OCI-LY7 (cell line): ENCODE results near the gene KCTD3. TPM values are rescaled to one million over a fixed set of nuclear protein-coding genes. Genes with fewer than 3 reads are reported as not detected.

Source experiments
- BruUV-seq: library from RNA; stranded (reverse); fragments of 400-500 nt; replicated peaks from 2 replicates; lab custom pipeline; 2021; lab: Mats Ljungman, UMichigan
- CTCF ChIA-PET: fragments of 300-600 bp; sonication (Branson Sonifier 250); formaldehyde crosslinking; loops from one replicate; lab custom pipeline; 2022; ENCODE audit warnings: antibody characterized with exemption; ENCODE audit not compliant: unreplicated experiment; lab: Charles Lee
- POLR2A ChIA-PET: fragments of 300-600 bp; sonication (Branson Sonifier 250); formaldehyde crosslinking; loops from one replicate; lab custom pipeline; 2022; ENCODE audit warnings: antibody characterized with exemption; lab: Charles Lee
- DNase-seq: peaks from one replicate; pipeline ENCODE4 v3.0.0-alpha.2; 2015; ENCODE audit warnings: low spot score
- H2AFZ ChIP-seq: fragments of 200-600 bp; sonication (generic), shearing (Covaris generic); 2 replicates; pipeline ENCODE4 v1.6.1; 2014; ENCODE audit warnings: mild to moderate bottlenecking, antibody characterized with exemption, low read length, moderate library complexity
- H3K27ac ChIP-seq: fragments of 200-600 bp; sonication (generic); 2 replicates; pipeline ENCODE4 v1.5.1; 2014; ENCODE audit warnings: mixed run types, low read depth, mild to moderate bottlenecking, moderate library complexity, low read length, inconsistent platforms; ENCODE audit not compliant: poor library complexity, severe bottlenecking
- H3K36me3 ChIP-seq: fragments of 200-600 bp; sonication (generic); 2 replicates; pipeline ENCODE4 v1.6.1; 2014; ENCODE audit warnings: mild to moderate bottlenecking, antibody characterized with exemption, low read length, moderate library complexity, mixed read lengths; ENCODE audit not compliant: insufficient read depth
- H3K4me1 ChIP-seq: fragments of 200-600 bp; sonication (generic); 2 replicates; pipeline ENCODE4 v1.5.1; 2014; ENCODE audit warnings: mild to moderate bottlenecking, low read length; ENCODE audit not compliant: insufficient read depth, poor library complexity, severe bottlenecking
- H3K4me2 ChIP-seq: fragments of 200-600 bp; sonication (generic); 2 replicates; pipeline ENCODE4 v1.6.1; 2014; ENCODE audit warnings: mild to moderate bottlenecking, low read length
- H3K4me3 ChIP-seq: fragments of 200-600 bp; sonication (generic); 2 replicates; pipeline ENCODE4 v1.5.1; 2014; ENCODE audit warnings: mild to moderate bottlenecking, low read depth, low read length; ENCODE audit not compliant: poor library complexity, severe bottlenecking
- H3K79me2 ChIP-seq: fragments of 200-600 bp; sonication (generic); 2 replicates; pipeline ENCODE4 v1.6.1; 2016; ENCODE audit warnings: low read depth, mild to moderate bottlenecking, low read length, moderate library complexity, mixed read lengths; ENCODE audit not compliant: insufficient read depth
- H3K9me2 ChIP-seq: fragments of 200-600 bp; sonication (generic); 2 replicates; pipeline ENCODE4 v1.6.1; 2016; ENCODE audit warnings: mild to moderate bottlenecking, low read length, mixed read lengths; ENCODE audit not compliant: insufficient read depth
- H3K9me3 ChIP-seq: fragments of 200-600 bp; sonication (generic); 2 replicates; pipeline ENCODE4 v1.6.1; 2014; ENCODE audit warnings: mild to moderate bottlenecking, mixed run types, low read length, mixed read lengths
- H4K20me1 ChIP-seq: fragments of 200-600 bp; sonication (generic); 2 replicates; pipeline ENCODE4 v1.6.1; 2014; ENCODE audit warnings: mild to moderate bottlenecking, antibody characterized with exemption, low read length, moderate library complexity, mixed read lengths; ENCODE audit not compliant: insufficient read depth
- CTCF ChIP-seq: fragments of 200-600 bp; sonication (generic); conservative IDR thresholded peaks from 2 replicates; pipeline ENCODE4 v1.5.1; 2014; ENCODE audit warnings: mild to moderate bottlenecking, antibody characterized with exemption, low read length, moderate library complexity, mixed read lengths
- EZH2phosphoT487 ChIP-seq: fragments of 200-600 bp; sonication (generic); IDR thresholded peaks from 2 replicates; pipeline ENCODE4 v1.6.1; 2018; ENCODE audit warnings: low read depth, borderline replicate concordance, mild to moderate bottlenecking, mixed run types, antibody characterized with exemption, low read length, moderate library complexity, mixed read lengths
- intact Hi-C: fragments of 100-400 bp; cut with micrococcal nuclease; formaldehyde crosslinking; loops from one replicate; pipeline ENCODE4 v1.10.0; 2022; ENCODE audit not compliant: unreplicated experiment
- total RNA-seq, 2 experiments: library from RNA; depleted of rRNA in 1 of 2; stranded (reverse); fragments of >200 nt in 1 of 2; shearing (Covaris generic) in 1 of 2; gene quantifications; 2 replicates each; pipeline ENCODE4 v1.2.3, GENCODE V29; 2014 to 2022

The KCTD3 gene
- total RNA-seq, 2 experiments from 2014 or later: 0.13 to 3.4 TPM

GRCh38 chr1:215557992-215558626, 9.0 kb upstream of the KCTD3 start:
- Histone ChIP-seq H3K4me1 (no peaks in the 10 kb centered on the region), H4K20me1 (no peaks in the 10 kb centered on the region), H3K36me3 (no peaks in the 10 kb centered on the region), H3K4me2 (no peak overlapping the region), H3K4me3 (no peak overlapping the region), H3K79me2 (no peaks in the 10 kb centered on the region), H3K9me3 (no peaks in the 10 kb centered on the region), H3K9me2 (no peaks in the 10 kb centered on the region), H3K27ac (no peak overlapping the region), H2AFZ (no peak overlapping the region)
- no TSS peak for BruUV-seq
- DNase-seq: no peak
- POLR2A ChIA-PET: interaction anchor here (0.5 to 0.7 kb wide), 3 partner anchors 356 to 1755 kb away, joined by 3 to 4 read pairs (median 3); no protein-coding TSS in a partner anchor
- intact Hi-C loops: no loop called here
- no peak for TF ChIP-seq EZH2phosphoT487
- TF ChIP-seq CTCF: no peak
- CTCF ChIA-PET: no interaction called here

- Histone ChIP-seq H3K9me2 (no peaks in the 10 kb centered on the region), H3K4me2 (no peak overlapping the region; the same call in 1 of the 2 replicates), H3K27ac (no peak overlapping the region), H3K79me2 (no peaks in the 10 kb centered on the region), H3K36me3 (no peaks in the 10 kb centered on the region), H2AFZ (no peak overlapping the region), H3K4me1 (no peaks in the 10 kb centered on the region), H3K4me3 (no peak overlapping the region), H4K20me1 (no peaks in the 10 kb centered on the region), H3K9me3 (no peaks in the 10 kb centered on the region)
- ChIA-PET CTCF (no interaction called here), POLR2A (no interaction called here)
- no TSS peak for BruUV-seq
- intact Hi-C loops: no loop called here
- no peak for DNase-seq
- TF ChIP-seq EZH2phosphoT487: no peak
- TF ChIP-seq CTCF: no peak
Measured at GRCh38 chr1:215567491-215568298, 591 bp downstream of the KCTD3 start.

- H3K4me3 ChIP-seq: no peak overlapping the region
- POLR2A ChIA-PET: no interaction called here
- no peak overlapping the region for H2AFZ ChIP-seq
- H3K27ac ChIP-seq: no peak overlapping the region
- intact Hi-C loops: no loop called here
- TF ChIP-seq EZH2phosphoT487 (no peak), CTCF (no peak)
- H3K9me3 ChIP-seq: no peaks in the 10 kb centered on the region
- no TSS peak for BruUV-seq
- no peaks in the 10 kb centered on the region for H3K36me3 ChIP-seq
- H3K4me2 ChIP-seq: no peak overlapping the region
- H3K9me2 ChIP-seq: no peaks in the 10 kb centered on the region
- DNase-seq: no peak
- H3K79me2 ChIP-seq: no peaks in the 10 kb centered on the region
- H3K4me1 ChIP-seq: no peaks in the 10 kb centered on the region
- CTCF ChIA-PET: no interaction called here
- no peaks in the 10 kb centered on the region for H4K20me1 ChIP-seq
Measured at GRCh38 chr1:215568299-215568692, 1.2 kb downstream of the KCTD3 start.
